Endothelial cell of umbilical vein (primary cell): ENCODE results near the gene CHN1. TPM values are rescaled to one million over a fixed set of nuclear protein-coding genes. Genes with fewer than 3 reads are reported as not detected.

ENCODE experiments used
- BruUV-seq: library from RNA; stranded (reverse); fragments of 400-500 nt; replicated peaks from 2 replicates; lab custom pipeline; 2021; lab: Mats Ljungman, UMichigan
- CTCF ChIA-PET: fragments of 300-600, 350-600 bp; sonication (Branson Sonifier 250); formaldehyde crosslinking; loops from one replicate; lab custom pipeline; 2021; ENCODE audit warnings: antibody characterized with exemption, inconsistent platforms; lab: Charles Lee
- POLR2A ChIA-PET: fragments of 300-600, 350-600 bp; sonication (Branson Sonifier 250); formaldehyde crosslinking; loops from one replicate; lab custom pipeline; 2021; ENCODE audit warnings: antibody characterized with exemption, inconsistent platforms; lab: Charles Lee
- DNase-seq: peaks from one replicate; pipeline ENCODE4 v3.0.0-alpha.2; 2011; ENCODE audit warnings: low read depth, low spot score
- FAIRE-seq: peaks from 2 replicates; lab custom pipeline; 2011; peaks lifted over from hg19 to GRCh38; lab: Jason Lieb, UNC
- H2AFZ ChIP-seq: 2 replicates; pipeline ENCODE4 v1.6.0; 2012; ENCODE audit warnings: low read depth, low read length, control low read depth, inconsistent platforms
- H3K27ac ChIP-seq: 2 replicates; pipeline ENCODE4 v1.5.1; 2011; ENCODE audit warnings: low read depth, mild to moderate bottlenecking, control low read depth, low read length, moderate library complexity; ENCODE audit not compliant: insufficient read depth
- H3K27me3 ChIP-seq, 2 experiments: 2 replicates each; pipeline versions ENCODE4 v1.6.0 to v1.6.1; 2011; ENCODE audit warnings: low read length in 2 of 2, mixed read lengths in 1 of 2; ENCODE audit not compliant: control insufficient read depth in 2 of 2, insufficient read depth in 2 of 2
- H3K36me3 ChIP-seq, 2 experiments: 2 replicates in 1 of 2; 3 replicates in 1 of 2; pipeline ENCODE4 v1.5.1; 2011; ENCODE audit warnings: low read length in 2 of 2, mild to moderate bottlenecking in 1 of 2, moderate library complexity in 1 of 2; ENCODE audit not compliant: control insufficient read depth in 2 of 2, insufficient read depth in 2 of 2; ENCODE audit errors: extremely low read depth in 1 of 2
- H3K4me1 ChIP-seq: 3 replicates; pipeline ENCODE4 v1.5.1; 2011; ENCODE audit warnings: mild to moderate bottlenecking, low read length; ENCODE audit not compliant: control insufficient read depth, insufficient read depth; ENCODE audit errors: extremely low read depth
- H3K4me2 ChIP-seq: 2 replicates; pipeline ENCODE4 v1.6.1; 2011; ENCODE audit warnings: low read length, control low read depth, mixed read lengths; ENCODE audit not compliant: insufficient read depth
- H3K4me3 ChIP-seq, 3 experiments: fragments of 200-600 bp in 1 of 3; sonication (generic), shearing (Covaris generic) in 1 of 3; replicated peaks in 1 of 3; 2 replicates each; pipeline ENCODE4 v1.5.1; 2011 to 2016; ENCODE audit warnings: control low read depth in 3 of 3, low read length in 3 of 3, mild to moderate bottlenecking in 2 of 3, inconsistent platforms in 1 of 3, low read depth in 1 of 3, moderate library complexity in 1 of 3; ENCODE audit not compliant: insufficient read depth in 1 of 3
- H3K79me2 ChIP-seq: 2 replicates; pipeline ENCODE4 v1.6.0; 2012; ENCODE audit warnings: low read length, inconsistent platforms; ENCODE audit not compliant: control insufficient read depth, insufficient read depth
- H3K9ac ChIP-seq: replicated peaks from 2 replicates; pipeline ENCODE3; 2011; ENCODE audit warnings: low read length, control low read depth; ENCODE audit not compliant: insufficient read depth; ENCODE audit errors: extremely low read depth
- H3K9me1 ChIP-seq: replicated peaks from 3 replicates; pipeline ENCODE4 v1.6.0; 2011; ENCODE audit warnings: mild to moderate bottlenecking, low read length; ENCODE audit not compliant: control insufficient read depth, insufficient read depth; ENCODE audit errors: extremely low read depth
- H3K9me3 ChIP-seq: replicated peaks from 2 replicates; pipeline ENCODE4 v1.5.1; 2012; ENCODE audit warnings: low read length, inconsistent platforms; ENCODE audit not compliant: control insufficient read depth, insufficient read depth
- H4K20me1 ChIP-seq: replicated peaks from 2 replicates; pipeline ENCODE3; 2011; ENCODE audit warnings: mild to moderate bottlenecking, low read length; ENCODE audit not compliant: control insufficient read depth, insufficient read depth; ENCODE audit errors: extremely low read depth
- CTCF ChIP-seq, 2 donors: IDR thresholded peaks; 1 replicate in 1 of 2; 2 replicates in 1 of 2; pipeline ENCODE4 v1.5.1; 2011; ENCODE audit warnings: low read length in 2 of 2, mild to moderate bottlenecking in 2 of 2, moderate library complexity in 2 of 2, control low read depth in 1 of 2, inconsistent platforms in 1 of 2, low read depth in 1 of 2; ENCODE audit not compliant: insufficient read depth in 1 of 2; ENCODE audit errors: extremely low read depth in 1 of 2
- FOS ChIP-seq: IDR thresholded peaks from 2 replicates; pipeline ENCODE4 v1.6.1; 2011; ENCODE audit warnings: mild to moderate bottlenecking, low read length, moderate library complexity, borderline replicate concordance; ENCODE audit not compliant: insufficient read depth
- JUN ChIP-seq: IDR thresholded peaks from 2 replicates; pipeline ENCODE4 v1.6.1; 2011; ENCODE audit warnings: borderline replicate concordance, low read depth; ENCODE audit not compliant: insufficient read length, insufficient read depth
- POLR2AphosphoS5 ChIP-seq: IDR thresholded peaks from 2 replicates; pipeline ENCODE4 v1.6.1; 2012; ENCODE audit warnings: low read depth, mild to moderate bottlenecking, control low read depth, low read length, moderate library complexity; ENCODE audit not compliant: insufficient read depth
- dilution Hi-C: fragments of 300-500 bp; cut with MboI; formaldehyde crosslinking; loops from one replicate; pipeline ENCODE4 v1.15.0; 2019; ENCODE audit warnings: low sequenced_read_pairs; ENCODE audit not compliant: extremely low pct_ligation_motif_present
- intact Hi-C: fragments of 100-400 bp; cut with micrococcal nuclease; formaldehyde crosslinking; loops from one replicate; pipeline ENCODE4 v1.10.0; 2022
- polyA plus RNA-seq, 4 experiments: library from polyadenylated mRNA; depleted of rRNA in 3 of 4; stranded (reverse) in 3 of 4; unstranded in 1 of 4; fragments of >200 nt; gene quantifications; 2 replicates each; pipeline versions ENCODE4 v1.2.1 to v1.2.3, GENCODE V29; 2011 to 2012; ENCODE audit warnings: missing spikeins in 1 of 4
- total RNA-seq: library from RNA; stranded (reverse); gene quantifications from 2 replicates; pipeline ENCODE4 v1.2.3, GENCODE V29; 2021

The CHN1 gene
- total and polyA plus RNA-seq, 2 donors (not counting 3 experiments of a cell fraction or from before 2014, with no cell fraction given) = 23.3 to 24.9 TPM

GRCh38 chr2:174952607-174953006 is 52.6 kb downstream of the CHN1 start:
- peak; percentile 66 for DNase-seq

More at GRCh38 chr2:174952607-174953006, 52.6 kb downstream of the CHN1 start:
- Histone ChIP-seq H3K9me3 (no peaks in the 10 kb centered on the region), H3K79me2 (peaks cover 3% of the 10 kb centered on the region), H3K27me3 (no peaks in the 10 kb centered on the region), H3K4me2 (peak overlapping the region; percentile 17), H3K9ac (no peak overlapping the region), H3K4me1 (peaks cover 10% of the 10 kb centered on the region), H2AFZ (peak overlapping the region; percentile 59), H4K20me1 (no peaks in the 10 kb centered on the region), H3K36me3 (no peaks in the 10 kb centered on the region), H3K9me1 (no peaks in the 10 kb centered on the region), H3K27ac (no peak overlapping the region), H3K4me3 (no peak overlapping the region)
- TF ChIP-seq CTCF (IDR thresholded peaks at IDR 0.05; ENCODE audit: extremely low read depth in 1 of 2, insufficient read depth in 1 of 2, low read depth in 1 of 2, low read length in 2 of 2) (no peak), JUN (no peak), FOS (no peak), POLR2AphosphoS5 (no peak)
- intact Hi-C loops = no loop called here
- ChIA-PET CTCF (interaction anchor here (1.2 kb wide), 1 partner anchor 20 kb away, joined by 3 read pairs; no protein-coding TSS in a partner anchor), POLR2A (no interaction called here)
- peak; percentile 42 for FAIRE-seq
- no TSS peak for BruUV-seq
- dilution Hi-C loops = no loop called here
